ENCODE measurements around the gene BFSP1. TPM values are rescaled to one million over a fixed set of nuclear protein-coding genes. Genes with fewer than 3 reads are reported as not detected.

Gene BFSP1
- total and polyA plus RNA-seq, 2 donors (not counting 1 experiment from before 2014, with no cell fraction given), result 1.5 to 2.3 TPM

GRCh38 chr20:17448071-17448470 lies 83.1 kb downstream of the BFSP1 start:
- no peak overlapping the region for H3K27ac ChIP-seq (ENCODE audit: insufficient read depth, low read length)
- no peak for TF ChIP-seq EZH2 (IDR thresholded peaks at IDR 0.05; ENCODE audit: low read length, missing control alignments)
- no peak for TF ChIP-seq CTCF (conservative IDR thresholded peaks at IDR 0.05 in 1 of 2, IDR thresholded peaks at IDR 0.05 in 1 of 2; ENCODE audit: low read depth in 1 of 2, low read length in 2 of 2)
- no peak overlapping the region for H3K4me2 ChIP-seq (ENCODE audit: extremely low read depth, insufficient read depth, low read length)
- H3K79me2 ChIP-seq (ENCODE audit: control insufficient read depth, insufficient read depth, low read length), result no peaks in the 10 kb centered on the region
- no peaks in the 10 kb centered on the region for H3K9me3 ChIP-seq (ENCODE audit: control insufficient read depth, insufficient read depth, low read depth, low read length)
- no peak overlapping the region for H3K9ac ChIP-seq (ENCODE audit: insufficient read depth, low read length)
- no peak overlapping the region for H2AFZ ChIP-seq (ENCODE audit: low read length)
- no peaks in the 10 kb centered on the region for H4K20me1 ChIP-seq (ENCODE audit: control insufficient read depth, extremely low read depth, insufficient read depth, low read length)
- no peak overlapping the region for H3K4me3 ChIP-seq (replicated peaks in 1 of 4; ENCODE audit: control extremely low read depth in 1 of 4, insufficient read depth in 1 of 4, low read depth in 3 of 4, low read length in 4 of 4)
- no peaks in the 10 kb centered on the region for H3K4me1 ChIP-seq (ENCODE audit: control insufficient read depth, extremely low read depth, insufficient read depth, low read length)
- H3K27me3 ChIP-seq (ENCODE audit: control insufficient read depth, insufficient read depth, low read length), result peaks cover 20% of the 10 kb centered on the region
- DNase-seq (ENCODE audit: low read depth in 2 of 2), result no peak
- H3K36me3 ChIP-seq (ENCODE audit: control insufficient read depth, insufficient read depth, low read length), result no peaks in the 10 kb centered on the region

- Histone ChIP-seq H3K4me1 (ENCODE audit: control insufficient read depth, extremely low read depth, insufficient read depth, low read length) (no peaks in the 10 kb centered on the region), H3K4me2 (ENCODE audit: extremely low read depth, insufficient read depth, low read length) (no peak overlapping the region), H2AFZ (ENCODE audit: low read length) (no peak overlapping the region), H3K27me3 (ENCODE audit: control insufficient read depth, insufficient read depth, low read length) (peaks cover 15% of the 10 kb centered on the region), H4K20me1 (ENCODE audit: control insufficient read depth, extremely low read depth, insufficient read depth, low read length) (no peaks in the 10 kb centered on the region), H3K27ac (ENCODE audit: insufficient read depth, low read length) (no peak overlapping the region), H3K36me3 (ENCODE audit: control insufficient read depth, insufficient read depth, low read length) (no peaks in the 10 kb centered on the region), H3K79me2 (ENCODE audit: control insufficient read depth, insufficient read depth, low read length) (no peaks in the 10 kb centered on the region), H3K9ac (ENCODE audit: insufficient read depth, low read length) (no peak overlapping the region), H3K9me3 (ENCODE audit: control insufficient read depth, insufficient read depth, low read depth, low read length) (no peaks in the 10 kb centered on the region), H3K4me3 (replicated peaks in 1 of 4; ENCODE audit: control extremely low read depth in 1 of 4, insufficient read depth in 1 of 4, low read depth in 3 of 4, low read length in 4 of 4) (no peak overlapping the region)
- DNase-seq (ENCODE audit: low read depth in 2 of 2), result no peak
- TF ChIP-seq CTCF (conservative IDR thresholded peaks at IDR 0.05 in 1 of 2, IDR thresholded peaks at IDR 0.05 in 1 of 2; ENCODE audit: low read depth in 1 of 2, low read length in 2 of 2) (no peak), EZH2 (IDR thresholded peaks at IDR 0.05; ENCODE audit: low read length, missing control alignments) (no peak)
Observed at GRCh38 chr20:17446171-17446570, 85.0 kb downstream of the BFSP1 start.

- Histone ChIP-seq H3K27ac (ENCODE audit: insufficient read depth, low read length) (no peak overlapping the region), H2AFZ (ENCODE audit: low read length) (no peak overlapping the region), H3K9ac (ENCODE audit: insufficient read depth, low read length) (no peak overlapping the region), H3K27me3 (ENCODE audit: control insufficient read depth, insufficient read depth, low read length) (peaks cover 9% of the 10 kb centered on the region), H3K36me3 (ENCODE audit: control insufficient read depth, insufficient read depth, low read length) (no peaks in the 10 kb centered on the region), H4K20me1 (ENCODE audit: control insufficient read depth, extremely low read depth, insufficient read depth, low read length) (no peaks in the 10 kb centered on the region), H3K79me2 (ENCODE audit: control insufficient read depth, insufficient read depth, low read length) (no peaks in the 10 kb centered on the region), H3K4me3 (replicated peaks in 1 of 4; ENCODE audit: control extremely low read depth in 1 of 4, insufficient read depth in 1 of 4, low read depth in 3 of 4, low read length in 4 of 4) (no peak overlapping the region), H3K9me3 (ENCODE audit: control insufficient read depth, insufficient read depth, low read depth, low read length) (no peaks in the 10 kb centered on the region), H3K4me1 (ENCODE audit: control insufficient read depth, extremely low read depth, insufficient read depth, low read length) (no peaks in the 10 kb centered on the region), H3K4me2 (ENCODE audit: extremely low read depth, insufficient read depth, low read length) (no peak overlapping the region)
- DNase-seq (ENCODE audit: low read depth in 2 of 2), result no peak
- TF ChIP-seq EZH2 (IDR thresholded peaks at IDR 0.05; ENCODE audit: low read length, missing control alignments) (no peak), CTCF (conservative IDR thresholded peaks at IDR 0.05 in 1 of 2, IDR thresholded peaks at IDR 0.05 in 1 of 2; ENCODE audit: low read depth in 1 of 2, low read length in 2 of 2) (no peak)
Observed at GRCh38 chr20:17445543-17445942, 85.6 kb downstream of the BFSP1 start.

All from fibroblast of lung (primary cell).